RPMI8226 (cell line): ENCODE data around the gene DOCK2.
"Not testable (repeated sequence)": the region's sequence is repeated elsewhere in the genome, so short reads cannot be mapped to it uniquely, and the experiment has no call there.

Source experiments
- DNase-seq: peaks from one replicate; pipeline ENCODE4 v3.0.0-alpha.2; 2015

The DOCK2 gene

DNA sequence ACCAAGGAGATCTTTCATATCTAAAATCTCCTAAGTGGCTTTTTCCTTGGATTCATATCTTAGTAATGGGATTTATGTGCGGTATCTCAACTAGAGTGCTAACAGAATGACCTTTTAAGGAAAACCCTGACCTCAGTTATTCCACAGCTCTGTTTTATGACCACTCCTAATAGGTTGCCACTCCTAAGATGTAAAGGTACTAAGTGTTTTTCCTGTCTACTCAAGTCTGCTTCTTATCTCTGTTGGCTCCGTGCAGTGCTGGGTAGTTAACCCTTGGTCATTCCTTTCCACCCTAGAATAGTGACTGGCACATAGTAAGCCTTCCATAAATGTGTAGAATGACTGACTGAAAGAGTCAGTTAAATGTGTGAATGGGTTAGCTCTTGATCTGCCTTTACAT is 161.4 kb downstream of the DOCK2 start:
- DNase-seq, result no peak

DNA sequence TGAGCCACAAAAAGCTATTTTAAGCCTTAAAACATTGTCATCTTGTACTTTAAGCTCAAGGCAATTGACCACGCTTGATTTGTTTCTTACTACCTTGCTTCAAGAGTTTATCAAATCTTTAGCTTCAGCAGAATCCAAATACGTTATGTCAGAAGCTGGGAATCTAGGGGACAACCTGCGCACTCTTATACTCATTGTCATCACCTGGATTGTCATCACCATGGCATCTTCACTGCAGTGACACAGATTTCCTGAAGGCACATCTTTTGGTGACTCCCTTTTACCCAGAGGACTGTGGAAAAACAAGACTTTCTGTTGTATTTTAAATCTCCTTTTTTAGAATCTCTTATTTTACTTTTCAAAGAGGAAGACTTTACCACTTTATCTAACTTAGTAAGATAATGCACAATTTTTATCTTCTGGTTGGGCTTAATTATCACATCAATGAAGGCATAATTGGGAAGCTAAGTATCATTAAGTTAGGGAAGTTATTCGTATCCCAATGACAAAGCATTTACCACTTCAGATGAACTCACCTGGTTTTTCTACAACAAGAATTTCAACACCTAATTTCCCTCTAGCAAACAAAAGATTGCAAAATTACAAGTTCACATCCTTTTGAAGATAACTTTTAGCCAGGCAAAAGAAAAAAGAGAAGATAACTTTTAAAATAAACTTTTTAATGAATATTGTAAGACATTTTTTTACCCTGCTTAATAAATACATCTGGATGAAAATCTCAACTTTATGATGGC is 162.0 kb downstream of the DOCK2 start:
- DNase-seq, result no peak

DNA sequence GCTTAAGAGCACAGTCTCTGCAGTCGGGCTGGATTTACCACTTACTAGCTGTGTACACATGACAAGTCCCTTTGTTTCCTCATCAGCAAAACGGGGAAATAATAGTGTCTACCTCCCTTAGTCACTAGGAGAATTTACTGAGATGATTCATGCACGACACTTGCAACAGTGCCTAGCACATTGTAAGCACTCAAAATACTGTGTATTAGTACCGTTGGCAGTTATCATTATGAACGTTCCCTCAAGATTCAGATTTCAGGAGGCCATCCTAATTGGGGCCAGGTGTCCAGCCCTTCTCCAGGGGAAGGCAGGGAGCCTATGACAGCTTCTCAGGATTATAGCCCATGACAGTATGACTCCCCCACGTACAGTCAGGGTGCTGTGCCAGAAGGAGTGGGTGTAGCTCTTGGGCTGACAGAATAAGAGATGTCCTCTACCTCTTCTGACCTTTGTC is 164.3 kb downstream of the DOCK2 start:
- no peak for DNase-seq

- no peak for DNase-seq
Observed at GRCh38 chr5:169801781-169802180, 164.7 kb downstream of the DOCK2 start.

DNA sequence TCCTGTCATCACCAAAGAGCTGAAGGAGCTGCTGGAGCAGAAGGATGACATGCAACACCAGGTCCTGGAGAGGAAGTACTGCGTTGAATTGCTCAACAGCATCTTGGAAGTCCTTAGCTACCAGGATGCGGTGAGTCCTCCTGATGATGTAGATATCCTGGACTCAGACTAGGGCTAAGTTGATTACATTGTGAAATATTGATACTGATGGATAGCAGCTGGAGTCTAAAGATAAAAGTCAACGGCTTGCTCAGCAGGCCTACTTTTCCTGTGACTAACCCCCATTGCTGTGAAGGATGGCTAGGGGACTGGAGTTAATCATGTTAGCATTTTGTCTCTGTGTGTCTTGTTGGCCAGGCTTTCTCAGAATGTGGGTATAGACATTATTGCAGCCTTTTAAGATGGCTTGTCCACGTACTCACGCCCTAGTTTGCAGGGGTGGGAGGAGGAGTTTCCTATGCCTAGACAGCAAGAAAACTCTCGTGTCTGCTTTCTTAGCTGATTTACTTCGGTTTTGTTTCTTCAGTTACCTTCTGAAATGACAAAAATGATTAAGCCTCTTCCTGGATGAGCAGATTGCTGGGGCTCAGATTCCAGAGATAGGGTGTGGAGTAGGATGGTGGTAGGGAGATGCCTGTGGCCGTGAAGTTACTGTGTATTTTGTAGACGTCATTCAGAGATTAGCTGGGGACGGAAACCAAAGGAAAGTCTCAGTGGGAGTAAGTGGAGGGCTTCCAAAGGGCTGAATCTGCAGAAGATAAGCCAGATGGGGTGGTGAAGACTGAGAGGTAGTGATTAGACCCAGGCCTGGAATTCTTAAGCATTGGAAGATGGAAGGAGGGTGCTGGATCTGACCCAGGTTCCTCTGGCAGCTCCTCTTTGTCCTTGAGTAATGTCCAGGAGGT is 166.3 kb downstream of the DOCK2 start:
- no peak for DNase-seq

- no peak for DNase-seq
Observed at GRCh38 chr5:169804861-169805260, 167.8 kb downstream of the DOCK2 start.

- DNase-seq, result no peak
Observed at GRCh38 chr5:169805527-169805934, 168.5 kb downstream of the DOCK2 start.

DNA sequence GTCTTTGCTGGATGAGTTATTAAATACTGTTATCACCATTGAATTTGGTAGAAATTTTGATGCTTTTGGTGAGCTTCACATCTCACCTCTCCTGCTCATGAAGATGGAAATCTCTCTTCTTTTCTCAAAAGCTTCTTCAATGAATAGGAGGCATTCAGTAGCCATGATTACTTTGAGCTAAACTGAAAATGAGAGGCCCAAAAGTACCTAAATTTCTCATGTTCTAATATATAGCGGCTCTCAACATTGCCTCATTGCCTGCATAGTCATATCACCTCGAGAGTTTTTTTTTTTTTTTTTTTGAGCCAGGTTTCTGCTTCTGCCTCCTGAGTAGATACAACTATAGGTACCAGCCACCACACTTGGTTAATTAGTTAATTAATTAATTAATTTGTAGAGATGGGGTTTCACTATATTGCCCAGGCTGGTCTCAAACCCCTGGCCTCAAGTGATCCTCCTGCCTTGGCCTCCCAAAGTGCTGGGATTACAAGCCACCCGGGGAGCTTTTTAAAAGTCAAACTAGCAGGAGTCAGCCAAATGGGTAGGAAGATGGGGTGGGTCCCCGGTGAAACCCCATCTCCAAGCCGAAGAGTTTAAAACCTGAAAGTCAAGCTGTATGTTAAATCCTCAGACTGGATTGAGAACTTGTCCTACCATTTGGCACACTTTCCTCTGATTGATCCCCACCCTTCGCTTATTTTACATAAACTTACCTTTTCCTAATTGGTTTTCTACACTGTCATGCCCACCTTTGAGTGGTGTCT is 169.0 kb downstream of the DOCK2 start:
- DNase-seq, result no peak

GRCh38 chr5:169808118-169808581 is 171.1 kb downstream of the DOCK2 start:
- DNase-seq, result no peak

- not testable (repeated sequence) for DNase-seq
Observed at GRCh38 chr5:169808880-169809279, 171.8 kb downstream of the DOCK2 start.

- DNase-seq, result no peak
Observed at GRCh38 chr5:169809281-169809680, 172.2 kb downstream of the DOCK2 start.

- no peak for DNase-seq
Observed at GRCh38 chr5:169810524-169810923, 173.4 kb downstream of the DOCK2 start.

GRCh38 chr5:169811023-169811422 is 173.9 kb downstream of the DOCK2 start:
- no peak for DNase-seq

DNA sequence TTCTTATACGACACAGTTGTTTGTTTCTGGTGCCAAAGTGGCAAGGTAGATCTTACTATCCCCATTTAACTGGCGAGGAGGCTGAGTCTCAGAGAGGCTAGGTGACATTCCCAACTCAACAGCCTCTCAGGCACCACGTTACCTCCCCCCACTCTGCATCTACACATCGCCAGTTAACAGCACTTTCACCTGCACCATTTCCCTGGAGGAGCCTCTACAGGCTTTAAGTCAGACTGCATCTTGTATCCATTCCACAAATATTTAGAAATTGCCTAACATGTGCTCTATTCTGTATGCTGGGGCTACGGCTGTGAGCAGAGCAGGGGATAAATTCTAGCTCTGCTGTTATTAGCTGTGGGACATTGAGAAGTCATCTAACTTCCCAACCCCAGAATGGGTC is 174.6 kb downstream of the DOCK2 start:
- DNase-seq, result no peak

DNA sequence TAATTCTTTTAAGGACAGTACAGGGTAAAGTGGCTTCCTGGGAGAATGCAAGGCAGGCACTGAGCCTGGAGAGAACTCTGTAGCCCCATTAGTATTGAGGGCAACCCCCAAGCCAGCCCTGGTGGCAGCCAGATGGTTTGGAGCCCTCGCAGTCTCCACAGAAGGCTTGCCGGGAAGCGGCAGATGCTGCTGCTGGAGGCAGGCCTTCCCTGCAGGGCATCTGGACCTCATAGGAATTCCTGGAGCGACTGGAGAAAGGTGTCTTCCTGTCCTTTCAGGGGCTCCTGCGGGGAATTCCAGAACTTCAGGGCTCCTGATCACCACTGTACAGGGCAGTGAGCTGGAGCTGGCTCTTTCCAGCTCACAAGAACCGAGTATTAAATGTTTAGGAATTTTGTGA is 175.7 kb downstream of the DOCK2 start:
- DNase-seq, result no peak

DNA sequence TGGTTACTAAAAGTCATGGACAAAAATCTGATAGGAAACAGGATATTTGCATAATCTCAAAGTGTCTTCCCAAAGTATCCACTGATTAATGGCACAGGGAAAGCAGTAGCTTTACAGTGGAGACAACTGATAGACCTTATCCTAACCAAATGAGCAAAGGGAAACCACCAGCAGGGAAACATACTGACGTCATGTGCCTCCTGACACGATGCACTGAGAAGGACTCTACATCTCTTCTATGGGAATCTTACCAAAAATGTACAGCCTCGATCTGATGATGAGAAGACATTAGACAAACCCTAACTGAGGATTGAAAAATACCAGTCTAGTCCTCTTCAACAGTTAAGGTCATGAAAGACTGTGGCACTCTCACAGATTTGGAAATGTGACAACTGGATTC is 177.0 kb downstream of the DOCK2 start:
- DNase-seq, result no peak

DNA sequence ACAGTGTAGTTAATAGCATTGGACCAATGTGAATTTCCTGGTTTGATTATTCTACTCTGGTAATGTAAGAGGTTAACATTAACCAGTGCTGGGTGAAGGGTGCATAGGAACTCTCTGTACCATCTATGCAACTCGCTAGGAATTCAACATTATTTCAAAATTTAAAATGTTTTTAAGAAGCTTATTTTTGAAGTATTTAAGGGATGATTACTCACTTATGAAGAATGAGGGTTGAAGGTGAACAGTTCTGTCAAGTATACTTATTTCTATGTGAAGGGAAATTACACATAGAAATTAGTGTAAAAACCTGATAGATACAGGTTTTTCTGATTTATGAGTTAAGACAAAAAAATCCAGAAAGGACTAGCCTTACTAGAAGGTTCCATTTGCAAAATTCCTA is 177.4 kb downstream of the DOCK2 start:
- DNase-seq, result no peak

- DNase-seq, result no peak
Observed at GRCh38 chr5:169817031-169817430, 180.0 kb downstream of the DOCK2 start.

DNA sequence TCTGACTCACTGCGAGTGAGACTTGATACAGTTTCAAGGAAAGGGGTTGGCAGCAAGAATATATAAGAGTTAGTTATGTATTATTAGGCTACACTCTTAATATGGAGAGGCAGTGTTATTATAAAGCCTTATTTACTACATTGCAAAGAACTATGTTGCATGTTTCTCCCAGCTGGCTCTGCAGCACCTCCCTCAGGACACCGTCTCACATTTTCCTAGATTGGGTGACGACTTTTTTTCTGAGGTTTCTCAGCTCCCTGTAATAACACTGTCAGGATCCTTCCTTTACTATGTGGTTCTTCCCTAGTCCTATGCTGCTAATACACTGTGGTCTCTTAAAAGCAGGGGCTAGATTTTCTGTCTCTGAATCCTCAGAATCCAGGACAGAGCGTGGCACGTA is 189.5 kb downstream of the DOCK2 start:
- DNase-seq, result no peak

DNA sequence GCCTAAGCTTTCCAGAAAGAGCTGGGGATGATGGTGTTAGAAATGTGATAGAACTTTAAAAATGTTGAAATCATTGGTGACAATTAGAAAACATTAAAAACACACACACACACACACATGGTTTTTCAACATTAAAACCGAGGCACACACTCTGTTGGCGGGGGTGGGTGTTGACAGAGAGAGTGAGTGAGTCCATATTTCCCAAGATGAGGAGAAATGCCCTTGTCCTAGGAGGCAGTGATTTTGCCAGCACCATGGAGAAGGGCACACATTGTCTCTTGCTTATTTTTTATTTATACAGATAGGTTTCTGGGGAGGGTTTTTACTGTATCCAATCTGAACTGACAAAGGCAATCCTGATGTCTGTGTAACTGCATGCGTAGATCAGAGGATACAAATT is 190.7 kb downstream of the DOCK2 start:
- DNase-seq, result no peak

DNA sequence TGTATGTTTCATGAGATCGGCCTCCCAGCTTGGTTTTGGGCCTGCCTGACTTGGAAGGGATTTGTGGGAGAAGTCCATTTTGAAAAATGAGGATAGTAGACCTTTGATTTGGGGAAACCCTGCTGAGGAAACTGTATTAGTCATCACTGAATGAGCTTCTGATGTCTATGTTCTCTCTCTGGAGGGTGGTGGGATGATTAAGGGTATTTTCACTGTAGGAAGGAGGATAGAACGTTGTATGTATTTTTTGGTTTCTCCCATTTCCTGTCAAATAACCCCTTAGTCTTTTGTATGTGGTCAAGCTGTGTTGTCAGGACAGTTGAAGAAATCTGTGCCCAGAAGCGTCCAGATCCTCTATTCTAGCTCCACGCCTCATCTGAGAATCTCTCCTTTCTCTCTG is 191.3 kb downstream of the DOCK2 start:
- DNase-seq, result no peak

GRCh38 chr5:169831331-169831730 is 194.3 kb downstream of the DOCK2 start:
- DNase-seq, result no peak

GRCh38 chr5:169832304-169832703 is 195.2 kb downstream of the DOCK2 start:
- no peak for DNase-seq
